Stimulated activated CD4-positive, alpha-beta T cell treated with anti-CD3 and anti-CD28 coated beads, TNF-alpha, amount 100 ng/mL, for 4 hours (primary cell): ENCODE data around the gene ZBED2.

Experiments
- DNase-seq, 3 experiments: peaks; one replicate each; pipeline ENCODE4 v3.0.0-alpha.2; 2020; ENCODE audit warnings: low read depth in 3 of 3

Gene ZBED2

DNA sequence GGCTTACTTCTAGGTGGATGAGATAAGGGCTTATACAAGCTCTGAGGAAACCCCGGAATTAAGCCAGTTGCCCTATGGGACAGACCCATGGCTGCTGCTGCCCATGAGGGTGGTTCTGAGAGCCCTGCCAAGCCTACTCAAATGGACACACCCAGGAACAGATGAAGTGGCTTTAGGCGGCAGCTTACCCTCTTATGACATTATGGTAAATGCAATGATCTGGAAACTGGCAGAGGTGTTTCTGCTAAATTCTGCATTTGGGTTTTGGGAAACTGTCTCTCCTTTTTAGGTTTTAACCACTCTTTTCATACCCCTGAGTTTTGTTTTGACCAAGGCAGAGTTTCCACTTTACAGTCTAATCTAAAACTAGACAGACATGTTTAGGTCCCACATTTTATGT lies 9.0 kb upstream of the ZBED2 start:
- no peak for DNase-seq

DNA sequence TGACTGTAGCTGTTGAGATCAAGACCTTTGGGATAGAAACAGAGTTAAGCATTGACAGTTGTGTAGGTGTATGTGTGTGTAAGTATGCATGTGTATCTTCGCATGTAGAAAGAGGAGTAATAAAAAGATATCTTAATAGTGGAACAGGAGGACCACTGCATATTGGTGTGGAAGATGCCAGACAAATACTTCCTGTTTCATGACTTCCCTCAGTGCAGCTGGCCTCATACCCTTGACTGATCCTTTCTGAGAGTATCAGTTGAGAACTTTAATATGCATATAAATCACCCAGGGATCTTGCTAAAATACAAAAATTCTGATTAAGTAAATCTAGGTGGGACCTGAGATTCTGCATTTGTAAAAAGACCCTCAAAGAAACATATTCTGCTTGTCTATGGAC lies 8.5 kb upstream of the ZBED2 start:
- DNase-seq, result no peak

DNA sequence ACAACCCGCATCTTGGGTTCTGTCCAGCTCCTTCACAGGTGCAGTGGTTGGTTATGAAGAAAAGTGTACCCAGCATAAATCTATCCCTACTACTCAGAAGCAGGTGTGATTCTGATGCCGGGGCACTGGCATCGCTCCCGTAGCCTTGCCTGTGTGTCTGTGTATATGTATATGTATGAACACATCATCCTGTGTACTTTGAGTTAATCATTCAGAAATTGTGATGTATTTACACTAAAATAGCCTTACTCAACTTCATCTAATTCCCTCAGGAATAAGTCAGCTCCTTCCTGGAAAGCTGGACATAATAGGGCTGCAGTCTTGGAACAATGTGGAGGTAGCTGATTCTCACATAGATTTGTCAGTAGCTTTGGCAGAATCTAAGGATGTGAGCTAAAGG lies 6.7 kb upstream of the ZBED2 start:
- DNase-seq, result no peak

DNA sequence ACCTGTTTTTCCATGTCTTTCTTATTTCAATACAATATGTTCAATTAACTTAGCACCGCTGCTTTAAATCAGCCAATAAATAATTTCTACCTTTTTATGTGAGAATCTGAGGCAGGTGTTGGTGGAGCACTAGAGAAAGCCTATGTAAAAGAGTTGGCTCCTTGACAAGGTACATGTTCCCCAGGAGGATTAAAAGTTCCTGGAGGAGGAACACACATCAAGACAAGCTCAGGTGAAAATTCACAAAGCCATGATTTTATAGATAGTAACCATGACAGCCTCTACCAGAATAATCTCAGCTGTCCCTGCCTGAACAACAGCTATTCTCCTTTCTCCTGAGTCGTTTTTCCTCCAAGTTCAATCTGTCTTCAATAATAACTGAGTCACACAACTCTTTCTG lies 3.4 kb upstream of the ZBED2 start:
- no peak for DNase-seq

DNA sequence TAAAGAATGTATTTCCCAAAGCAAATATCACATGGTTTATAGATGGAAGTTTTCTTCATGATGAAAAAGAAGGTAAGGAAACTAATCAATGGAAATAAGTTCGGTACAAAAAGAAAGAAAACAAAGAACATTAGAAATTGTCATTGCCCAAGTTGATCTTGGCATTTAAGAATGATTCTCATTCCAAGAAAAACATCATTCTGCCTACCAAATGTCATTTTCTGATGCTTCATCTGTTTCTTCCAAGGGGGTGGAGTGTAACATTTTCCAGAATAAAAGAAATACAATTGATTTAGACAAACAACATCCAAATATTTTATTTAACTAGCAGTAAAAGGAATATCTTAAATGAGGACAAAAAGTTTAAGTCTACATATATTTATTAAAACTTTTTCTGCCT lies 3.0 kb upstream of the ZBED2 start:
- DNase-seq, result no peak

DNA sequence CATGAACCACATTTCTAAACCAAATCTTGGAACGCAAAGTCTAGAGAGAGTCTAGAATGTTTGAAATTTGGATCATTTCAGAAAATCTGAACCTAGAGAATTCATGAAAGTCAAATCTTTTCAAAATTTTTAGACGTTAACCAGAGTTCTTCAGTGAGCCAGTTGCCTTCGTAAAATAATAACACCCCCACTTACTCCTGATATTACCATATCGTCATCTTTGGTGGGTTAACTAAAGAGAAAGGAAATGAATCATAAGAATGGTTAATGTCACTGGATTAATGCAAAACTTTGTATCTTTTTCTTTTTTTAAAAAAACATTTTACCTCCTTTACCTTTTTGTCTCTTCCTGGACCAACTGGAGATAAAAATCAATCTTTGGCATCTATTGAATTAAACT lies 1.2 kb upstream of the ZBED2 start:
- DNase-seq, result no peak

DNA sequence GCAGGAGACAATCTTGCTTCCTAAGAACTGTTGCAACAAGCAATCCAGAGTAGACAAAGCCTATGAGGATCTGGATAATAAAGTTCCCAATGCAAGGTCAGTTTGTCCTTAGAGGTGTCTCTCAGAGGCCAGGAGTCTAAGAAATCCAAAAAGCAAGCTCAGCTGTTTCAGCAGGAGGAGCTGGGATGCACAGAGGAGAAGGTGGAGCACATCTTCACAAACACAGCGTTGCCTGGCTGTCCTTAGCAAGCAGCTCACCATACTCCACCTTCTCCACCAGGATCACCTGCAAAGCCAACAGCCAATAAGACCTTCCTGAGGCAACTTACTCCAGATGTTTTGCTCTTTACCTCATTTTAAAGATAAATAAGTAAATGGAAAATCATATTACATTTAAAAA lies 365 bp downstream of the ZBED2 start:
- no peak for DNase-seq

DNA sequence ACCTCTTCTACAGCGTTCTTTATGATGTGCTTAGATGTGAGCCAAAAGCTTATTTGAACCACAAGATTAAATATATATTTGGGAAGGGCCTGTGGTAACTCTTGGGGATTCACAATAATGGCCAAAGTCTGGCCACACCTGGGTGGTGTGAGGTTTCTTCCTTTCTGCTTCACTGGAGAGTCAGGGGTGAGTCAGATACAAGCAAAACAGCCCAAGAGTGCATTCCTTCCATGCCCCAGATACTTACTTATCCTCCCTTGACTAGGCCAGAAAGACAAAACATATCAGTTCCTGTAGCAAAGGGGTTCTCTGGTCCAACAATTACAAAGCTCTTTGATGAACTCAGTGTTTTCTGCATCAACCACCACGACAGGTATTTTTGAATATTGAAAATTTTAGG lies 941 bp downstream of the ZBED2 start:
- DNase-seq, result no peak

DNA sequence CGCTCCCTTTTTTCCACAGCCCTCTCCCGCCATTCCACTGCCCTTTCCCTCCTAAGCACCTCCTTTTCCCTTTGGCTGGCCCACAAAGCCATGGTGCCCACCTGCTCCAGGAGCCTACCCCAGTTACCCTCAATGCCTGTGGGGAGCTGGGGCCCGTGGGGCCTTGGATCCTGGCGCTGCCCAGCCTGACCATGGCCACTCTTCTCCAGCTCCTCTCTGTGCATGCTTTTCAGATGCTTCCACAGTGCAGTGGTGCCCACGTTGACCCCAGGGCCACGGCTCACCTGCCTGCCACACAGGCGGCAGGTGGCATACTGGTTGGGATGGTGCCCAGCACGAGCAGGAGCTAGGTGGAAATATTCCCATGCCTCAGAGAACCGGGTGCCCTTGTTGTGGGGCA lies 1.5 kb downstream of the ZBED2 start:
- no peak for DNase-seq

DNA sequence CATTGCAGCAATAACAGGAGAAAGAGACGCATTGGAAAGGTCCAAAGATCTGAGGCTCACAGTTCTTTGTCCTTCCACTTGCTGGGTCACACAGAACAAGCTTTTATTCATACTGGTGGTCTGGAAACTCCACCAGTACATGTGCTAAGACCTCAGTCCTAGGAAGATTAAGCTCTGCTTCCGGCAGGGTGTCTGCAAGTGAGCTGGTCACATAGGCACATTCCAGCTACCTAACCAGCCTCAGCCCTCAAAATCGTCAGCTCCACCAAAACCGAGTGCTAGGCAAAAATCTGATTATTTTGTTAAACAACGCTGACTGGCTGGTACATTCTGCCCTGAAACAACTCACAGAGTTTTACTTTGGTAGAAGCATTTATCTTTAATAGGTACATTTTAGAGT lies 2.2 kb downstream of the ZBED2 start:
- DNase-seq, result no peak

DNA sequence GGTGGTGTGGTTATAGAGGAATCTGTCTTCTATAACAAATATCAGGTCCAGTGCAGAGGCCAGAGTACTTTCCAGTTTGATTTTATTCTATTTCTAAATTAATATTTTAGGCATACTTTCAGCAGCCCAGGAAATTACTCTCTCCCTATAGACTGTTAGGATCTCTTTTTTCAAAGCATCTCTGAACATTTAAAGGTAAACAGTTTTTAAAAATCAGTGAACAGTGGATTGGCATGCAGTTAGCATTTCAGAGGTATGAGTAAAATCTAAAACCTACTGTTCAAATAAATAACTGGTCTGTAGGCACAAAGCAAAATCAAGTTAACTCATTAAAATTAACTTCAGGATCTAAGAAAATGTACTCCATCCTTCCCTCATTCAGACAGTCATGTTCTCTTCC lies 3.0 kb downstream of the ZBED2 start:
- DNase-seq, result no peak

DNA sequence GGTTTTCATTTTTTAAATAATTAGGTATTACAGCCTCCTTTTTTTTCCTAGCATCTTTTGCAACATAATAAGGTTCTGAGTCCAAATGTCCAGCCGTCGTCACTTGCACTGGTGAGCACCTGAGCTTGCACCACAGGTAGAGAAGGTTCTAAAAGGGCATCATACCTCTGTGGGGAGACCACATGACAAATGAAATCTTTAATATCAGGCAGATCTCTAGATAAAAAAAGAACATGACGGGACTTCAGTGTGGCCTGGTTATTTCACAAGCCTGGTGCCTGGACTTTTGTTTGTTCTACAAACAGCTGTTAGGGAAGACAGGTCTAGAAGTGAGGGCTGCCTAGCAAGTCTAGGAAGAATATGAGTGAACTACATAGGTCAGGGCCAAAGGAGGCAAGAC lies 3.6 kb downstream of the ZBED2 start:
- DNase-seq, result no peak

DNA sequence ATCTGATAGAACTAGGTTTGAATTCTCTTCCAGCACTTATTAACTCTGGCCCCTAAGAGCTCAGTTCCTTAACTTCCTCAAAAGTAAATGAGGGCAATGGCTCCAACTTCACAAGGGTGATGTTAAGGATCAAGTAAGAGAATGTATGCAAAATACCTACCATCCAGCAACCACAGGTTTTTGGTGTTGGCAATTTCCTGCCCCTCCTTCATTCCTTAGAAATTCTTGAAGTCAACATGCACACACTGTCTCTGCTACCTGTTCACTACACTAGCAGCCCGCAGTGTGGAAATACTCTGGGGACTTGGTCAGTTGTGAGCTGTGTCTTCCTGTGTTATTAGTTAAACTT lies 5.0 kb downstream of the ZBED2 start:
- no peak for DNase-seq

DNA sequence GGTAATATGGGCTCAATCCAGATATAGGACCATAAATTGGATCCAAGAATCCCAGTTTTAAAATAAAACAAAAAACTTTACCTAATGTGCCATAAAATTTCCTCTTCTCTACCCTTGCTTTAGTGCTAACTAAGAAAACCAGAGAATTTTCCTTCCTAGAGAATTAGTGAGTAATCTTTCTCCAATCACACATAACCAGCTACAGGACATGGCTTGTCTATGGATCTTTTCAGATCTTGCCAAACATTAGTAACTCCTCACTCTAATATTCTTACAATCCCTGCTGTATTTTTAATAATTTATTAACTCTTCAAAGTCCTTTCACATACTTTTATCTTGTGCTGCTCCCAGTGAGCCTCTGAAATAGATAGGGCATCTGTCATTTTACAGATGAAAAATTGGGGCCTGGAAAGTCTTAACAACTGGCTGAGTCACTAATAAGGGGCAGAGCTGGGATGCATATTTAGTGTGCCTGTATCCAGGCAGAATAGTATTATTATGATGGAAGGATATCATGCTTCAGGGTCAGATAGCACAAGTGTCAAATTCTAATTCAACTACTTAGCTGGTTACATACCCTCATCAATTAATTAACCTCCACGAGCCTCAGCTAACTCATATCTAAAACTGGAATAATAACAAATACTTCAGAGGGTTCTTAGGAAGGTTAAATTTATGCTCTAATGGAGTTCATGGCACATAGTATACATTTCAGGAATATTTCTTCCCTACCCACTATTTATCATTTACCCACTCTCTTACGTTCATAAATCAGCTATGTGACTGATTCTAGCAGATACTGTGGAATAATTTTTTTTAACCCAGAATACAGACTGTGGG lies 5.6 kb downstream of the ZBED2 start:
- DNase-seq, result no peak

DNA sequence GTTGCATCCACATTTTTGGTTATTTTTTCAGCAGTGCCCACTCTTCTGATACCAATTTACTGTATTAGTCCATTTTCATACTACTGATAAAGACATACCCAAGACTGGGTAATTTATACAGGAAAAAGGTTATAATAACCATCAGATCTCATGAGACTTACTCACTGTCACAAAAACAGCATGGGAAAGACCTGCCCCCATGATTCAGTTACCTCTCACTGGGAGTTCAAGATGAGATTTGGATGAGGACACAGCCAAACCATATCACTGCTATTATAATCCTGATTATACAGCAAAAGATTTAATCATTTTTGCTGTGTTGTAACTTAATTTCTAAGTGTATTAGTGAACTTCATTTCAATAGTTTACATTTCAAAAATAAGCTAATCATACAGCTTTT lies 6.6 kb downstream of the ZBED2 start:
- no peak for DNase-seq

DNA sequence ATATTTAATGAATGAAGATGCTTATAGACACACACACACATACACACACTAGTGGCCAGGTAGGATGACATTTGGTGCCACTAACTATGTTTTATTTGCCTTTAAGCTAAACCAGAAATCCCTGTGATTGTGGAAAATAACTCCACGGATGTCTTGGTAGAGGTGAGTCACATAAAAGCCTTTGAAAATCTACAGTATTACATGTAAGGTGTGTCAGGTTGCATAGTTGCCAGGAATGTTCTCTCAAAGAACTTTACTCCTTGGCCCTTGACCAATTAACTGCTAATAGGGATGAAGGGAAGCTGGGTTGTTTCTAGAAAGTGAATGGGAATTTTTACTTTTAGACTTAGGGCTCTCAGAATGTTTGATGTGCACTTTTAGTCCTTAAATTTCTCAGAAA lies 9.9 kb downstream of the ZBED2 start:
- no peak for DNase-seq

DNA sequence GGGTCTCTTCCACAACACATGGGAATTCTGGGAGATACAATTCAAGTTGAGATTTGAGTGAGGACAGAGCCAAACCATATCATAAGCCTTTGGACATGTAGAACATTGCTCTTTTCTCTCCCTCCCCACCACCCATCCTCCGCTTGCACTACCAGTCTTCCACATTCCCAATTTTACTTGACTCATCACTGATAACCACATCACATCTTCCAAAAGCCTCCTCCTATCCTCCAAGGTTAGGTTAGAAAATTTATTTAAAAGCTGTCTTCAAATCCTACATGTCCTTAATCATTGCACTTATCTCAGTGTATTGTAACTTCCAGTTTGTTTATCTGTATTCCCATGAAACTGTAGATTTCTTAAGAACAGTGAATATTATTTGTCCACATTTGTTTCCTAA lies 10.4 kb downstream of the ZBED2 start:
- DNase-seq, result no peak

DNA sequence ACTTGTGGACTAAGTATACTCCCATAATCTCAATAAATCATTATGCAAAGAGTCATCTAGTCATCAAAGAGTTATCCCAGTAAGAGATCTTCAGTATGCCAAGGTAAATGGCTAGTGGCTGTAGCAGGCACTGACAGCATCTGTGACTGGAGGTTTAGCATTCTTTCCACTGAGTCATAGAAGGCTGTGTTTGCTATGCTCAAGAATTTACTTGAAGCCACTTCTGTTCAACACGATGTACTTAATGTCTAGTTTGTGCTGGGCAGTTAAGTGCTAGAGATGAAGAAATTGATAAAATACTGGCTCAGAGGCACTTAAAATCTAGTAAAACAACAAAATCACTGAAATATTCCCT lies 13.0 kb downstream of the ZBED2 start:
- DNase-seq, result no peak

DNA sequence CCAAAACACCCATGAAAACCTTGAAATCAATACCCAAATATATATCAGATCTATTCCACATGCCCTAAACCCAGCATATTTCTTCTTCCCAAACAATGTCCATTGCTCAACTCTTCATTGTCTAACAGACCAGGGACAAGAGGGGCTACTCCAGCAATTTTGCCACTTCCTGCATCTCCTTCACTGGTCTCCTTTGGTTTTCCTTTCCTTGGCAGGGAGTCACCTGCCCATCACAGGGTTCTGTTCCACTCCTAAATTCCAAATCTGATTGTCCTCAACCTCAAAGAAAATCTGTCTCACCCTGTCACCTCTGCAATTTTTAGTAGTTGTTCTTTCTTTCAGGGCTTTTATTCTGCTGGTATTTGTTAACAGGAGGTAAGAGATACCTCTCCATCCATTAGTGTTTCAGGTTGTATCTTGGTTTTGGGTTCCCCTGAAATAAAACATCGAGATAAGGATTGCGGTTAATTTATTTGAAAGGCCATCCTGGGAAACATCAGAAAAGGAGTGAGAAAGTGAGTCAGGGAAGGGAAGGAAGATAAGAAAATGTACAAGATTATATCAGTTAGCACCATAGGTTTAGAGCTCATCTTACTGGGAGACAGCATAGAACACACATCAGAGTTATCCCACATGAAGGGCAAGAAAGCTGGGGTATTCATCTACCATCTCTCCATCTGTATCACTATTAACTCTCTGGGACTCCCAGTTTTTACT lies 13.6 kb downstream of the ZBED2 start:
- DNase-seq, result no peak

DNA sequence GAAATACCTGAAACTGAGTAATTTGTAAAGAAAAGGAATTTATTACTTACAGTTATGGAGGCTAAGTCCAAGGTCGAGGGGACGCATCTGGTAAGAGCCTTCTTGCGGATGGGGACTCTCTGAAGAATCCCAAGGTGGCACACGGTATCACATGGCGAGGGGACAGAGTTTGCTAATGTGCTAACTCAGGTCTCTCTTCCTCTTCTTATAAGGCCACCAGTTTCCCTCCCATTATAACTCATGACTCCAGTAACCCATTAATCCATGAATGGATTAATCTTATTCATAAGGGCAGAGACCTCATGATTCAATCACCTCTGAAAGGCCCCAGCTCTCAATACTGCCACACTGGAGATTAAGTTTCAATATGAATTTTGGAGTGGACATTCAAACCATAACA lies 15.7 kb downstream of the ZBED2 start:
- no peak for DNase-seq

DNA sequence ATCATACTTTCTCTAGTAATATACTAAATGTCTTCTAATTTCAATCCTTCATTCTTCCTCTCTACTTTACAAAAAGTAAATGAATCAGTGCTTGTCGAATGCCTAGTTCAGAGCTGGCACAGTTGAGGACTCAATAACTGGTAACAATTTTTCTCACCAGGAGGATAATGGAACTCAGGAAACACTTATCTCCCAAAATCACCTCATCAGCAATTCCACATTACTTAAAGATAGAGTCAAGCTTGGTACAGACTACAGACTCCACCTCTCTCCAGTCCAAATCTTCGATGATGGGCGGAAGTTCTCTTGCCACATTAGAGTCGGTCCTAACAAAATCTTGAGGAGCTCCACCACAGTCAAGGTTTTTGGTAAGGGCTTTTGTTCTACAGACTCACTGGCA lies 16.3 kb downstream of the ZBED2 start:
- DNase-seq, result no peak

DNA sequence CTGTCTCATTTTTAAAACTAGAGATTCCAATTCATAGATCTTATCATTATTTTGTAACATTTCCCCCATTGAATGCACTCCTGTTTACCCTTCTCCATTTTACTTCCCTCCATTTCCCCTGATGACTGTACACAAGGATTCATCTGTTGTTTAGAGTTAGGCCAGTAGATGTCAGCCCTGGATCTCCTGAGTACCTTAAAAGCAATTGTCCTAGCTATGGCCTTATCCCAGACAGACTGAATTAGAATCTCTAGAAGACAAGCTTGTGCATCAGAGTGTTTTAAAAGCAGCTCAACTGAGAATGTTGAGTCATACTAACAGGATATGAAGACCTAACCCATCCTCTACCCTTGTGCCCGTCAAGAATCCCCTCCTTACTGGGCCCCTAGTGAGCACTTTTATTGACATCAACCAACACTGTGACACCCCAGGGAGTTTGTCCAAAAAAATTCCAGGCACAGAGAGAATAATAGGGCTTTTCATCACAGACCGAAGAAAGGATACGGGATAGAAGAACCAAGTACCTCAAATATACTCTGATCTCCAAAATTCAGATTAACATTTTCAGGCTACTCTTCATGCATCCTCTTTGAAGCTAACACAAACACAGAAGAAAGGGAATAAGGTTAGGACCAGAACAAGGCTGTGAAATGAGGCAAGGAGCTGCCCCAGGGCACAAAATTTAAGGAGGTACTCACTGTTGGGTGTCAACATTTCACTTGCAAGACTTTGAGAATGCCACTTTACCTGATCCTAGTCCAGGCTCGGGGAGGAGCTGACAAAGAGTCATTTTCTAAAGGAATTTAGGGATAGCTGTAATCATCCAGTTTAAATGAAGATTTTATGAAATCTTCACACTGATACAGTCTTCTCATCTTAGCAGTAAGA lies 17.1 kb downstream of the ZBED2 start:
- DNase-seq, result no peak

DNA sequence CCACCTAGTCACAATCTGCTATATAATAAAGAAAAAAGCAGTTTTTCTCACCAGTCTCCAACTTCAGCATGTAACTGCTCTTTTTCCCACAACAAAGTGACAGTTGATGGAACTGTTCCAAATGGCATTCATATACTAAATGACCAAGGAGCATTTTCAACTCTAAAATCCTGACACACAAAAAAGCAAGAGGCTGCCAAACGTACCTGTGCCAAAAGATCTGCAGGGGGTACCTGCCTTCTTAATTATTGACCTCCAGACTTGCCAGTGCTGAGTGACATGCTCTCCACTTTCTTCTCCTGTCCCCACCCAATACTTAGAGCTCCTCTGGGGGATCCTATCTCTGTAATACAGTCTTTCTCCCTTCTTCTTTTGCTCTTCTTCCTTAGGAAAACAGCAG lies 18.0 kb downstream of the ZBED2 start:
- DNase-seq, result no peak
